SKM-1 treated with dmso at 0.1 percent for 144 hours (cell line): ENCODE measurements around the gene VSIG4.

Source experiments
- DNase-seq: peaks from one replicate; lab custom pipeline; 2025; ENCODE audit not compliant: unreplicated experiment; lab: John Stamatoyannopoulos, UW

The VSIG4 gene

DNA sequence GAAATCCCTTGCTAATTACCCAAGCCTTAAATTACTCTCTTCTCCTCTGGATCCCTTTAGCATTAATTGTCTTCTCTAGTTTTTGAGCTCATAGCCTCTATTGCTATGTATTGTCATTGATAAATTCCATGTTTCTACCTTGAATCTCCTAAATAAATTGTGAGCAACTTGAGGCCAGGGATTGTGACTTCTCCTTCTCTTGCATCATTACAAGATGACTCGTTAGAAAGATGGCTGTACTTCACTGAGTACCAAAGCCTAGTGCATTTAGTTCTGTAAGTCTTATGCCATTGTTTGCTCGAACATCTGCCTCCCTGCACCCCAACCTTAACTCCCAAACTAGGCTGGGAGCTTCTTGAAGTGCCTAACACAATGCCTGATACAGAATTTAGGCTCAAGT is 15.3 kb downstream of the VSIG4 start:
- DNase-seq = no peak

DNA sequence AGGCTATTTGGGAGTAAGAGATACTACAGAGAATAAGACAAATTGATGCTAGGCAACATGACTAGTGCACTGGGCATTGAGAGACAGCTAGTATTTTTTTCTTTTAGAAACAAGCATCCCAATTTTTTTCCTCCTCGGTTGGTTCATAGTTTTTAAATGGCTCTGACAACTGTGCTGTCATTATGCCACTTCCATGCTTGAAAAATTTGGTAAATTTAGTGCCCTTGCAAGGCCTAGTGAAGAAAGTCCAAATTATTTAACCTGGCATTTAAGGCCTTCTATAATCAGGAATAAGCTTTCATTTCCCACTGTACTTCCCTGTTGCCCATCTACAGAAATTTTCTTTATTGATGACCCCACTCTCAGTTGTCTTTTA is 15.8 kb downstream of the VSIG4 start:
- DNase-seq = no peak

DNA sequence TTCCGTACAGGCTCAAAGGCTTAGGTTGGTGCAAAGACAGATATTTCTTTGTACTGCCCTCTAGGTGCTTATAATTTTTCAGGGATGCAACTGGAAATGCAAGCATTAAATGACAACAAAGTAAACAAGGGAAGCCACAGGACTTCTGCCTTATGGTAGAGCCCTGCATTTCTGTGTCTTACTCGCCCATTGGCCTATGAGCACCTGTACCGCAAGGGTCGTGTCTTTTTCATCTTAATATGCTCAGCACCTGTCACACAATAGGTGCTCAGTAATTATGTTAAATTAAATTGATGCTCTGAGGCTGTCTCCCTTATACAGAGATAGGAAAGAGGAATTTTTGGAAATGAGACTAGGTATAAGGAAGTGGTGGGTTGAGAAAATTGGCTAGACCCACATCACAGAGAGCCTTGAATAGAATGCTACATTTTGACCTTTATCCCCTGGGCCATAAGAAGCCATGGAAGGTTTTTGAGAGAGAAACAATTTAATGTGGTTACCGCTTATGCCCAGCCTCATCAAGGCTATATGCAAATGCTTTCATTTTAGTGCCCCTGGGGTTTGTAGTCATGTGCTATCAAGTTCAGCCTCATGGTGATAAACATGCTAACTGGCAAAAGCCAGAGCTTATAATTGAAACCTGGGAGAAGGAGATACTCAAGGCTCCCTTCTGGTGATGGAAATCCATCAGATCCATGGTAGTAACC is 16.3 kb downstream of the VSIG4 start:
- DNase-seq = no peak

DNA sequence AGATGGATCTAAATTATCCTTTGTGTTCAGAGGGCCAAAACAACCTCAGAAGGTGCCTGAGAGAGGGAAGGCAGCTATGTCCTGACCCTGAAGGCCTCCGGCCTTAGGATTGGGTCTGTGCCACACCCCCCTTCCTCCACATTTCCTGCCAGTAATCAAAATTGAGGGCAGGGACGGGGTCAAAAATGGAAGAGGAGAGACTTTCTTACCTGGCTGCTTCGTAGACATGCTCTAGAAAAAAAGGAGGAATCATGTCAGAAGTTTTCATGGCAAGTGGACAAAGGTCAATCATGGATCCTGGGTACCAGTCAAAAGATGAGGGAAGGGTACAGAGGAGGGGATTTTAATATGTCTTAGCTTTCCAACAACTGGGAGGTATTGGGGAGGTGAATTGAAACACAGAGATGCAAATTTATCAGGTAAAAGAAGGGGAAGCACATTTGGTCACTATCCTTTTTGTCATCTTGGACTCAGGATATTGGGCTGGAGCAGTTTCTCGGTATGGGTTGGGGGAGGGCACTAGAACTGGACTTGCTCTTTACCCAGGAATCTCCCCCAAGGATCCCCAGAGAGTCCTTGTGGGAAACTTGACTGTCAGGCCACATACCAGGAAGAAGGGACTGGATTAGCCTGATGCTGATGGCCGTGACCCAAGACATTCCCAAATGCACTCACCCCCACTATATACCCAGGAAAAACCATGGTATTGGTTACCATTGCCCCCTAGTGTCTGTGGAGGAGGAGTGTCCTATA is 17.1 kb downstream of the VSIG4 start:
- peak; percentile 25 for DNase-seq

DNA sequence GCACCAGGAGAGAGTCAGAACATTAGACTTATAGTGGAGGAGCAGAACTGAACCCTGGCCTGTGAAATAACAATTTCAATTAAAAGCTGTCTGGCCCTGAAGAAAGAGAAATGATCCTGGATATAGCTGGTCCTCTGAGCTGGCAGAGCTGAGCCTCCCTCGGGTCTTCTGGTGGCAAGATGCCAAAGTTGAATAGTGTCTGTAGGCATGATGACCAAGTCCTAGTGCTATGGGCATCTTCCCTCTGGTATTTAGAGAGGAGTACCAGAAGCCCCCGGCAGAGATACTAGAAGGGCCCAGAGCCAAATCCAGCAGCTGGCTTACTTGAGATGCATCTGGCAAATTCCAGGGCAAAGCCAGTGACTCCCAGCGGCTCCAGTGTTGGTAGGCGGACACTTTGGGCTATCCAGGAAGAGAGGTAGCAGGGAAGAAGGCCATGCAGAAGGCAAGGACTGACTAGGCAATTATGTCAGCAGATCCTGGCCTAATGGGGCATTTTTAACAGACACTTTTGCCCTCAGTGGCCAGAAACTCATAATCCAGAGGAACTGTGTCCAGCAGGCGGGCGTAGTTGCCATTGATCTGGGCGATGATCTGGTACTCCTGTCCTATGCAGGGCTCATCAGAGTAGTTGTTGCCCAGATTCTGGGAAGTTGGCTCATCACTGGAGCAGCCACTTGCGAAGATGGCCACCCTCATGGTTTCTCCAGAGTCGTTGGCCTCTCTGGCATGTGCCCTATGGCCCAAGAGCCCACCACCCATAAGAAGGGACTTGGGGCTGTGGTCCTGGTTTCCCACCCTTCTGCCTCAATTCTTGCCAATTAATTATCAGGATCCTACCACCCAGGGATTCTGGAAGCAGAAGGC is 17.9 kb downstream of the VSIG4 start:
- DNase-seq = peak; percentile 51

DNA sequence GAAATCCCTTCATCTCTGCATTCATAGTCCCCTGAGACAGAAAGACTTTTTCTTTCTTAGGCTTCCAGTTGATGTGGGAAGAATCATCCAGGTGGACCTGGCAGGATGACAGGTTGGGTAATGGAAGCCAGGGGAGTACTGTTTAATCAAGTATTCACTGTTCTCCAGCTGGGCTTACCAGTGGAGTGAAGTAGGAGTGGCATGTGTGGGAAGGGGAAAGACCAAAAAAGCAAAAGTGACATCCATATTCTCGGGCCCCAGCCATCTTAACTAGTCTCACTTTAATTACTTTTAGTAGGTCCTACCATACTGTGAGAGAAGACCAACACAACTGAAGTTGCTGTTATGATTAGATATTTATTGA is 18.5 kb downstream of the VSIG4 start:
- no peak for DNase-seq

DNA sequence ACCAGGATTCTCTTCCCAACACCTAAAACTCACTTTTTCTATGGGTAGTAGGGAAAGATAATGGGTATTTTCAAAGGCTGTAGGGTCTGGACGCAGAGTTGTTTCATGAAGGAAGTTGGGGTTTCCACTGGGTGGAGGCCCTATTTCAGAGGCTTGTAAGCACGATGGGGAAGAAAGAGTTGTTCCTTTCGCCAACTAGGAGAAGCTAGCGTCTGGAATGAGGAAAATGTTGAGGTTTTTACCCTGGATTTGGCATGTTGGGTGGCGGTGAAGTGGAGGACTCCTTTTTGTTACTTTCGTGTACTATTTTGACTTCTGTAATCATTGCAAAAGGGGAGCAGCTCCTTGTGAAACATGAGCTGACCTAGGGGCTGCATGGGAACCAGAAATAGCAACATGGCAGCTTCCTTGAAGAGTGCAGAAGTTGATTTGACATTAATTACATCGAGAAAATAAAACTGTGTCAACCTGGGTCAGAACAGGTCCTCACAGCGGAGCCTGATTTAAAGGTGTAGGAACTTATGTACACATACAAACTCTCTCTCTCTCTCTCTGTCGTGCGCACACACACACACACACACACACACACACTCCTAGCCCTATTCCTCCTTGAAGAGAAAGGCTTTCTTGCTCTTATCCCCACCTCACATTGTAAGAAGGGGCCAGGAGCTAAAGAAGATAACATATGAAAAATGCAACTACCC is 19.1 kb downstream of the VSIG4 start:
- peak; percentile 49 for DNase-seq

DNA sequence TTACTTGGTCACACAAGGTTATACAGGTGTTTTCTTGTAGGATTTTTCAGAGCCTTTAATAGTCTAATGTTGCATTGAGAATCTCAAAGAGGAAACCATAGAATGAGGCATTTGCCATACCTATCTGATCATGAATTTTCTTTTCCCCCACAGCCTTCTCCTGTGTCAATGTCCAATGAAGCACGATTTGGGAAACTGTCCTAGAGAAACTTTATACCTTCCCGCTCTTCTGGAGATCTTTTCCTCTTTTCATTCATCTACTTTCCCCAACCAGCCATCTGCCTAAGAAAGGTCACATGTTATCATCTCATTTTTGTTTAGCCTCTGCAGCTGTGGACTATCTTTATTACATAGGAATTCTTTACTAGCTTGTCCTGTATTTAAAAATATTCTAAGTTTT is 19.9 kb downstream of the VSIG4 start:
- no peak for DNase-seq

DNA sequence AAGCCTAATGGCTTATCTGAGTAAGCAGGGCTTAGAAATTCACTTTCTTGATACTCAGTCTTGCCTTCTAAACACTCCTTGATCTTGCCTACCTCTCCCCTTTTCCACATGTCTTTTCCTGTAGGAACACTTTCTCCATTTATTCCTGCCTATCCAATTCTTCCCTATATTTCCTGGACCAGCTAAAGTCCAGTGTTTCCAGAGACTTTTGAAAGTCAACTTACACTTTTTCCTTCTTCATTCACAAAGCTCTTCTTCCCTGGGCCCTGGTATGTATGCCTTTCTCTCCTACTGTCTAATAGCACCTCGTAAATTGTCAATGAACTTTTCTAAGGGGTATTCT is 20.6 kb downstream of the VSIG4 start:
- no peak for DNase-seq

DNA sequence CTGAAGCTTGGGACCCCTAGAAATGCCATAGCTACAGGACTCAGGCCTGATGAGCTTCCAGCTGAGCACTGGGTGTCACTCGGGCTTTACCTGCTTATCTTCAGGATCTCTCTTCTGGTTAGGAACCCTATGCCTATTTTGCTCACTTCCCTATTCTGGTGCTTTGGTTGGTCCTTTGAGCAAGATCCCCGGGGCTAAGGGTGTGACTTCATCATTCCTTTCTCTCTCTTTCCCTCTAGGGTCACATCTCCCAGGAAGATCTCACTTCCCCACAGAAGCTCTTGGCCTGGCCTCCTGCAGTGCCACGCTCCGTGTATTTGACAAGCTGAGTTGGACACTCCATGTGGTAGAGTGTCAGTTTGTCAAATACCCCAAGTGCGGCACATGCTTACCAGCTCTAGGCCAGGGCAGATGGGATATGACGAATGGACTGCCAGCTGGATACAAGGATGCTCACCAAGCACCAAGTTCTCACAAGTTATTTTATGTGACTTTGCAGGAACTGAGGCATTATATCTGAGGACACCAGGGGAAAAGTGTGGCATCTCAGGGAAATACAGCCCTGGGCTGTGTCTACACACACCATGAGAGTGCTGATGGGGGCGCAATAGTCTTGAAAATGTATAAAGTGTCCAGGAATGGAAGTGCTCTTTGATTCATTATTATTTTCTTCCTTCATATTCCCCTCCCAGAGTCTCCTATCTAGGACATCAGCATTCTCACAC is 21.1 kb downstream of the VSIG4 start:
- peak; percentile 59 for DNase-seq

DNA sequence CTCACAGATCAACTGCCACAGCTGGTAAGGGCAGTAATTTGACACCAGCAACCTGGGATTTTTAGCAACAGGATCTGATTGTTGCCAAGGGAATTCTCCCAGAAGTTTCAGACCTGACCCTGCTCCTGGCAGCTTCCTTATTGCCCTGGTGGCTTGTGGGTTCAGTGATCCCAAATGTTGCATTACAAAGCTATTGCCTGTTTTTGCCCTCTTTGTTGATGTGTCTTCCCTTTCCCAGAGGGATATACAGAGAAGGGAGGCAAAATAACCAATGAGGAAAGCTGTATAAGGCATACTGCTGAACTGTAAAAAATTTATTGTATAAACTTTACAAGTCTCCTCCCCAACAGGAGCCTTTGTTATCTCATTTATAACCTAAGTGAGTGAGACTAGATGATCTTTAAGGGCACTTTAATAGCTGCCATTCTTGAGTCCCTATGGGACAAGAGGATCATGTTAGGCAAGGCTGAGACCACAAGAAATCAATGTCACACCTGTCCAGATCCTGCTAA is 22.2 kb downstream of the VSIG4 start:
- DNase-seq = no peak

DNA sequence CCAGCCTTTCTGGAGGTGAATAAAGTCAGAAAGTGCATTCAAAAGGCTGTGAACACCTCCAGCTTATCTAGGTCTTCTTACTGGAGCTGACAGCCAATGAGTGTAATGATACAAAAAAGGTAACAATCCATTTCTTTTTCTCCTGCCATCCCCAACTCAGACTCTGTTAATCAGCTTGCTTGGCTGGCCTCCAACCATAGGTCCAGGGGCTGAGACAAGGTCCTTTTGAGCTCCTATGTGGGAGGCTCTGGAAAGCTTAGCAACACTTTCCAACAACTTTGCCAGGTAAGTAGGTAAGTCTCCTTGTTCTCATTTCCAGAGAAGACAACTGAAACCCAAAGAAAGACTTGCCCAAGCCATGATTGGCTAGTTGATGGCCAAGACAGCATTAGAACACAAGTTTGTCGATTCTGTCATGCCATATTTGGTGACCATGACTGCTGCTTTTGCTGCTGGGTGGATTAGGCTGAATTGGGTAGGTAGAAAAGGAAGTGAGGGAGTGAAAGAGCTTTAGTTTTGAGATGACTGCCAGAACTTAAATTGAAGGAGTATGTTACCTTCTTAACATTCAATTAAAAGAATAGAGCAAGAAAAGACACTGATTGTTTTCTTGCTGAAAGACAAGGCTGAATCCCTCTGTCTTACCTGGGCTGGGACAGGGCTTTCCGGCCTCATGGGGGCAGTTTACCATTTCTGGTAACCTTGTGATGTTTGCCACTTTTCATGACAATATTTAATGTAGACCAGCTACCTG is 22.8 kb downstream of the VSIG4 start:
- DNase-seq = no peak

DNA sequence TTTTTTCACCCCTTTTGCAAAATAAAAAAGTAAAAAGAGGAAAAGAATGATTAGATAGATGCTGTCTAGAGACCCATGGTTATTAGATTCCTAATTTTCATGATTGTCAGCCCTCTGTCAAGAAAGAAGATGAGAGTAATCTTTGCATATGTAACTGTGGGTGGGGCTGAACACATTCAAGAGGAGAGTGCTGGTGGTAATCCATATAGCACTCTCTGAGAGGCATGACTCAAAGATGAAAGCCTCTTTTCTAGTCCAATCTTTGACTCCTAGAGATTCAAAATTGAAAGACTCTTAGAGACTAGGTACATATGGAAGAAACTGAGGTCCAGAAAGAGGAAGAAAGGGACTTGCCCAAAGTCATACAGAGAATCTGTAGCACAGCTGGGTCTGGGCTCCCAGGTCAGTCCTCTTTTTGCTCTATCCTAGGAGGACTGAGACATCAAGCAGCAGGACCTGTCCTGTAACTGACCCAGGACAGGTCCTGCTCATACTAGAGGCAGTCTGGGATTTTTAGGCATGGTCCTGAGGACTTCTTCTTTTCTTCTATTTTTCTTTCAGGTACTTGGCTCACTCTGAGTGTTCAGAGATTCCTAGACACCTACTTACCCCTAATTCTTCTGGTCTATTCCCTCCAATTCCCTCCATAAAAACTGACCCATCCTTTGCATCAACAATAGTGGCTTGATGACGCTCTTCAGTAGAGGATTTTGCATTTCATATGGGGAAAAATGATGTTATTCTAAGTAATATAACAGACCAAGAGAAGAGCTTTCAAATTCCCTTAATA is 23.8 kb downstream of the VSIG4 start:
- DNase-seq = no peak

DNA sequence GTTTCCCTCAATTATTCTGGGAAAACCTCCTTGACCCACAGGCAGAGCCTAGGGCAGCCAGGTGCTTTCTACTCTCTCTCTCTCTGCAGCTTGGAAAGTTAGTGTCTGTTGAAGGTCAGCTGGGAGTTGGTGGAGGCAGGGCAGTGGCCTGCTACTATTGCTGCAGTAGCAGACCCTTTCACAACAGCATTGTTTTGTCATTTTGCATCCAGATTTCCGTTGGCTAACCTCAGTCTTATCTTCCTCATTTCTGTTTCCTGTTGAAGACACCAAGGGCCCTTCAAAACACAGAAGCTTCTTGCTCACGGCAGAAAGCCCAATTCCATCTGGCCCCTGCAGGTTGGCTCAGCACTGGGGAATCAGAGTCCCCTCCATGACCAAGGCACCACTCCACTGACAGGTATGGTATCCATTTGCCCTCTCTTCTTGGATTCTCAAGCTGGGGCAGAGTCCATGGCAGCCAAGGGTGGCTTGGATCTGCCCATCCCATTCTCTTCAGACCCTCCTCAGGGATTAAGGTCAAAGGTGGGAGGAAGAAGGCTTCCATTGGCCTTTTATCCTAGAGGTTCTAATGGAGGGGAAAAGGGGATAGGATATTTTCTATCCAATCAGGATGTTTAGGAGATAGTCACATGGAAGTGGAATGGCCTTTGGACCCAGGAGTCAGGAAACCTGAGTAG is 24.6 kb downstream of the VSIG4 start:
- DNase-seq = peak; percentile 85

DNA sequence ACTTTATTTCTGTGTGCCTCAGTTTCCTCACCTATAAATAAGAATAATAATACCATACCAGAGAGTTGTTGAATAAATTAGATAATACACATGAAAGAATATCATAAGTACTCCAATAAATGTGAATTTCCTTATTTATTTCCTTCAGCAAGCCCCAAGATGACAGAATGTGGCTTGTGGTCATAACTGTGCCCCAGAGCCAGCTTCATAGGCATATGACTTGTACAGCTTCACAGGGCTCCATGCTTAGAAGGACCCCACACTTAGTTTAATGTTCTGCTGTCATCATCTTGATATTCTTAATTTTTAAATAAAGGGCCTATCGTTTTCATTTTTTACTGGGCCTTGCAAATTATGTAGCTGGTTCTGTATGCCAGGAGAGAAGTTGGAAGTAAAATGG is 25.3 kb downstream of the VSIG4 start:
- DNase-seq = no peak

DNA sequence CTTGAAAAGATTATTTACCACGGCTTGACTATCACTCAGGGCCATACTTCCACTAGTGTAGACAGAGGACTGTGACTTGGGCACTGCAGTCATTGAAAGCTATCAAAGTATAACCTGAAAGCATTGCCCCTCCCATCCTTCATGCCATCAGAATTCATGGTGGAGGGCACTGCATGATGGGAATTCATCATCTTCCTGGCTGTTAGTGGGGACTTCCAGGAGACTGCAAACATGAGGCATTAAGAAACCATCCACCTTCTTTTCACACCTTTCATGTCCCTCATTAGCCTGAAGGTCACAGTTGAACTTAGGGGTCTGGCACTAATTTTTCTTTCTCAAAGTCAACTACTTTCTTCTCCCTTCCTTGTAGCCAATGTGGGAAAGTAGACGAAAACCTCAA is 25.8 kb downstream of the VSIG4 start:
- DNase-seq = no peak

DNA sequence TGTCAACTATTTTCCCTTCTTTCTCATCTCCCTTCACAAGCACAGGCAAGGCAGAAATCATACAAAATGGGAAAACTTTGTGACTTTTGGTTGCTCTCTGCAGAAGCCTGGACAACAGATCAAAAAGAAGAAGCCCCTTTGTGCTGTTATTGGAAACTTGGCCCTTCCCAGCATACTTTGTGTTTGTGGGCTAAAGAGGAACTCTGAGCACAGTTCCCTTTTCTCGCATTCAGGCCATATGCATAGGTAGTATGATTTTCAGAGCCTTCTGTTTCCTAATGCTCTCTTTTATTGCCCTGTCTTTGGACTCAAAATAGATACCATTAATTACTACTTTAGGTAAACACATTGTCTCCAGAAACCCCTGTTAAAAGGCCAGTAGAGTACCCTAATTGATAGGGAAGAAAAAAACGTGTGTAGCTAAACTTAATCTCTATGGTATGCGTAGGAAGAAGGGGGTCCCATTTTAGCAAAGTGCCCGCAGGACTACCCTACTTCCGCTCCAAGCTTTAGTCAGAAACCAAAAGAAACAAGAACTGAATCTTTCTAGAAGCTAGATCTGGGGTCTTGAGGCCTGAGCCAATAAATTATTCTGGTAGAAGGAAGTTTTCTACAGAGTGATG is 26.6 kb downstream of the VSIG4 start:
- peak; percentile 65 for DNase-seq

DNA sequence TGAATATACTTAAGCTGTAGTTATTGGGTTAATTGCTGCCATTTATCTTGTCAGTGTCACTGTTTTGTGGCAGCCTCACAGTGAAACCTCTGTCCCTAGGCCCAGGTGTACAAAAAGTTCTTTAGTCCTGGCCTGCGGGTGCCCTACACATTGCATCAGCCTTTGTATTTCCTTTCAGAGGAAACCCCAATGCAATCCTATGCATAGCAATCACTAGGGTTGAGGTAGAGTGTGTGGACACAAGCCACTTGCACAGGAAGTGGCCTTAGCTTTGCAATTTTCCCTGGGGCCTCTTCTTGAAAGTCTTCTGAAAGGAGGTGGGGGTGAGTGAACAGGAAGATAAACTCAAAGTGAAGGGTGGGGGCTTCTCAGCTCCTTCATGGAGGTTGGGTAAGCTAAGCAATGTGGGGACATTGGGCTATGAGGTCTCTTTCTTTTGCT is 27.8 kb downstream of the VSIG4 start:
- peak; percentile 89 for DNase-seq
